Fibroblast of villous mesenchyme (primary cell): Measurements from ENCODE around the gene TRAK2. TPM values are rescaled to one million over a fixed set of nuclear protein-coding genes. Genes with fewer than 3 reads are reported as not detected.
A peak's percentile ranks its signal among the peaks of the same experiment; 100 is the strongest.
"Not testable (repeated sequence)": the region's sequence is repeated elsewhere in the genome, so short reads cannot be mapped to it uniquely, and the experiment has no call there.

ENCODE experiments used
- DNase-seq: peaks from one replicate; pipeline ENCODE4 v3.0.0-alpha.2; 2010; ENCODE audit warnings: low read depth
- H3K4me3 ChIP-seq: 2 replicates; pipeline ENCODE4 v1.5.1; 2011; ENCODE audit warnings: low read depth, mild to moderate bottlenecking, low read length
- CTCF ChIP-seq: IDR thresholded peaks from 2 replicates; pipeline ENCODE4 v1.5.1; 2012; ENCODE audit warnings: low read depth, mild to moderate bottlenecking, low read length; ENCODE audit not compliant: insufficient read depth
- total RNA-seq: library from RNA; depleted of rRNA; stranded (reverse); fragments of >200 nt; gene quantifications from 2 replicates; pipeline ENCODE4 v1.2.3, GENCODE V29; 2012

The TRAK2 gene
- total RNA-seq, result 46.4 and 51.0 TPM in 2 replicates

DNA sequence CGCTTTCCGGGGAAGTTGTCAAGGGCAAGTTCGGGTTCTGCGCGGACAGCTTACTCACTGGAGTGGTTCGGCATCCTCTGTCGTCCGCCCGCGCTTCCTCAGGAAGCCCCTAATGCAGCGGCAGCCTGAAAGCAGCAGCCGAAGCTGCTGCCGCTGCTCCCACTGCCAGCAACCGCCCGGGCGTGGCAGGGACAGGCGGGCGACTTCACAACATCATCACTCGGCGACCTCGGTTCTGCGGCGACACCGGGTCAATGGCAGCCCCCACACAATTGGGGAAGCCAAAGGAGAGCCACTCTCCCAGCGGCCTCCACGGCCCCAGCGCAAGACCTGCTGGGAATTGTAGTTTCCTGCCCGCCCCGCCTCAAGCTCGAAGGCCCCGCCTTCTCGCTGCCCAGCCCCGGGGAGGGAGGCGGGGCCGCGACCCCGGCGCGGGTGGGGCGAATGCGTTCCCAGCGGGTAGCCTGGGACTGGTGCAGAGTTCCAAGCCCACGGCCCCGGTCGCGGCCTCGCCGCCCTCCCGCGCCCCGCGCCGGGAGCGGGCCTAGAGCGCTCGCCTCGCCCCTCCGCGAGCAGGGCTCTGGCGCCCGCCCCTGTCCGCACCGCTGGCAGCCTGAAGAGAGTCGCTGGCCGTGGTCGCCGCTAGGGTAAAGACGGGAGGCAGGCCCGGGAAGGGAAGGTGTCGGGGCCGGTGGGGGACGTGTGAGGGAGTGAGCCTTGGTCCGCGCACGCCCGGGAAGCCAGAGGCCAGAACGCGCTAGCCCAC is at the start of gene TRAK2, which contains the start of gene STRADB:
Gene TRAK2, minus strand, starts transcription at position 167 of the 766 bp plus-strand sequence. CDS start 30,951 bp downstream, outside the sequence.
Gene STRADB, plus strand, starts transcription at position 449 of the 766 bp plus-strand sequence. CDS start 3,101 bp downstream, outside the sequence.
- peak; percentile 93 for DNase-seq

DNA sequence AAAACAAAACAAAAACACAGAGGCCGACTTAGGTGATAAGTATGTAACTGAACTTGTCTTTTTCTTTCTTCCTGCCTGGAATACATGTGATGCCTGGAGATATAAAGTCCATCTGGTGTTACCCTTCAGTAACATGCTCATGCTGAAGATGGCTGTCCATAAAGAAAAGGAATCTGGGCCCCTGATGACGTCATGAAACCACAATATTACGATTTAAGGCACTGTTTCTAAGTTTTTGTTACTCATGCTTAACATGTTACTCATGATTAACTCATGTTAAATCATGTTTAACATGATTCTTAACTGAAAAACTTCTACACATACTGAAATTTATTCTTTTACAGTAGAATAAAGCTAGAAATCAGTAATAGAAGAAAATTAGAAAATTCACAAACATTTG is 49.3 kb upstream of the TRAK2 start:
- DNase-seq, result peak; percentile 34
- TF ChIP-seq CTCF, result no peak
- no peak overlapping the region for H3K4me3 ChIP-seq

More for the DNA sequence above, at the start of gene TRAK2, which contains the start of gene STRADB:
- TF ChIP-seq CTCF, result peak; percentile 20
- H3K4me3 ChIP-seq, result peak within 1 kb of the TSS; percentile 96

DNA sequence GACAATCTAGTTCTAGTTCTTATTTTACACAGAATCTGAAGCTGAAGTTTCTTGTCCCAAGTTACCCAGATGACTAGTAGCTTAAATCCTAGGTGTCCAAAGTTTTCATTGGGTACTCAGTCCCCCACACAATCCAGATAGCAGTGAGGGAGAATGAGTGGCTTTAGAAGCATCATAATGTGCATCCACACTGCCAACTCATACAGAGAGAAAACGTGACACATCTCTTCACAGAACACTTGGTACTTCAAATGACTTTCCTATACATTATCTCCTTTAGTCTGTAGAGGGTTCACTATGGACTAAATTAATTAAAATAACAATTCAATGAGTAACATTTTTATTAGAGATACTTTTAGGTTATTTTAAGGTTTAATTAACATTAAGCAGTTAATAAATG is 45.5 kb upstream of the TRAK2 start:
- no peak overlapping the region for H3K4me3 ChIP-seq
- no peak for DNase-seq
- no peak for TF ChIP-seq CTCF

DNA sequence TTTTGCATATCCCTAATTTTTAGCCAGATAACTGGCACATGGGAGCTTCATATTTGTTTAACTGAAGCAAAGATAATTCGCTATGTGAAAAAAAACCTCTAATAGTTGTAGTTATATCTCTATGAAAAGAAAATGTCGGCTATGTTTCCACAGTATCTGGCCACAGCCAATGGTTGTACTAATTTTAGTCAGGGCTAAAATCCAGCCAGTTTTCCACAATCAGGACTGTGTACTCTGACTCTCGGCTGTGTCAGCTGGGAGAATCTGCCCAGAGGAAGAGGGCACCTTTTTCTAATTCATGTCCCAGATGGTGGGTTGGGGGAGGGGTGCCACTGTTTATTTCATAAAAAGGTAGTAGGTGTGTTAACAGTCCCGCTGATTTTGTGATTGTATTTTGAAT is 39.0 kb upstream of the TRAK2 start:
- no peak for TF ChIP-seq CTCF
- no peak overlapping the region for H3K4me3 ChIP-seq
- DNase-seq, result no peak

GRCh38 chr2:201484805-201485204 is 33.5 kb upstream of the TRAK2 start:
- no peak overlapping the region for H3K4me3 ChIP-seq
- DNase-seq, result no peak
- TF ChIP-seq CTCF, result no peak

- not testable (repeated sequence) for DNase-seq
These were observed 32.5 kb upstream of the TRAK2 start for GRCh38 chr2:201483758-201484157.

DNA sequence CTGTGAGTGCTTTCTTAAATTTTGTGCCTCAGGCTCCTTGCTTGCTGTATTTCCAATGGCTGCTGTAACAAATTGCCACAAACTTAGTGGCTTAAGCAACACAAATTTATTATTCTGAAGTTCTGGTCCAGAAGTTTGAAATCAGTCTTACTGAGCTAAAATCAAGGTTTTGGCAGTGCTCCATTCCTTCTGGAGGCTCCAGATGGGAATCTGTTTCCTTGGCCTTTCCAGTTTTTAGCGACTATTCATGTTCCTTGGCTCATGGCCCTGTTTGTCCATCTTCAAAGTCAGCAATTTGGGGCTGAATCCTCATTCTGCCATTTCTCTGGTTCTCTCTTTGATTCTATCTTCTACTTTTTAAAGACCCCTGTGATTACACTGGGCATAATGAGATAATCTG is 32.1 kb upstream of the TRAK2 start:
- no peak overlapping the region for H3K4me3 ChIP-seq
- no peak for TF ChIP-seq CTCF
- DNase-seq, result no peak

More at GRCh38 chr2:201483758-201484157, 32.5 kb upstream of the TRAK2 start:
- H3K4me3 ChIP-seq, result not testable (repeated sequence)
